ENCODE results near the gene GMPPA.

The GMPPA gene

GRCh38 chr2:219540784-219541504 is 42.3 kb downstream of the GMPPA start:
- DNase-seq: no peak

GRCh38 chr2:219541611-219542180 is 43.0 kb downstream of the GMPPA start:
- peak; percentile 93 for DNase-seq

- no peak for DNase-seq
Observed at GRCh38 chr2:219542931-219543595, 44.4 kb downstream of the GMPPA start.

- DNase-seq: peak; percentile 99
Observed at GRCh38 chr2:219543596-219544358, 45.1 kb downstream of the GMPPA start, which contains the start of the genes CHPF and TMEM198. Gene CHPF, minus strand, starts transcription at chr2:219543809. Its CDS starts 271 bp downstream, at chr2:219543538. Gene TMEM198, plus strand, starts transcription at chr2:219544028. Its CDS starts 700 bp downstream, at chr2:219544728.

- DNase-seq: no peak
Observed at GRCh38 chr2:219544567-219544966, 45.9 kb downstream of the GMPPA start.

- no peak for DNase-seq
Observed at GRCh38 chr2:219545295-219545942, 46.7 kb downstream of the GMPPA start.

- DNase-seq: no peak
Observed at GRCh38 chr2:219545943-219546352, 47.3 kb downstream of the GMPPA start.

GRCh38 chr2:219547621-219548020 is 48.9 kb downstream of the GMPPA start:
- DNase-seq: no peak

GRCh38 chr2:219548990-219549389 is 50.3 kb downstream of the GMPPA start:
- DNase-seq: no peak

- no peak for DNase-seq
Observed at GRCh38 chr2:219549619-219550018, 50.9 kb downstream of the GMPPA start.

- peak; percentile 56 for DNase-seq
Observed at GRCh38 chr2:219551441-219552381, 53.0 kb downstream of the GMPPA start.

- peak; percentile 94 for DNase-seq
Observed at GRCh38 chr2:219552382-219553167, 53.9 kb downstream of the GMPPA start.

- no peak for DNase-seq
Observed at GRCh38 chr2:219553168-219553417, 54.4 kb downstream of the GMPPA start.

- no peak for DNase-seq
Observed at GRCh38 chr2:219553463-219553963, 54.8 kb downstream of the GMPPA start.

- DNase-seq: no peak
Observed at GRCh38 chr2:219554350-219554749, 55.7 kb downstream of the GMPPA start.

- DNase-seq: no peak
Observed at GRCh38 chr2:219555956-219556355, 57.3 kb downstream of the GMPPA start.

GRCh38 chr2:219556413-219556812 is 57.7 kb downstream of the GMPPA start:
- DNase-seq: no peak
